Subcutaneous adipose tissue (tissue), 4 donors: ENCODE results near the gene ECSIT. TPM values are rescaled to one million over a fixed set of nuclear protein-coding genes. Genes with fewer than 3 reads are reported as not detected.

ENCODE experiments used
- CTCF ChIP-seq: fragments of 450-650 bp; IDR thresholded peaks from one replicate; pipeline ENCODE4 v1.5.1; 2016; ENCODE audit warnings: low read depth, mild to moderate bottlenecking, control low read depth, antibody characterized with exemption, moderate library complexity
- total RNA-seq, 4 donors: library from RNA; depleted of rRNA; stranded (reverse); fragments of >200 nt; gene quantifications; one replicate each; pipeline ENCODE4 v1.1.0, GENCODE V29; 2016

The ECSIT gene
- total RNA-seq, 4 donors from 2014 or later = 25.3 to 47.6 (median 35.7) TPM

DNA sequence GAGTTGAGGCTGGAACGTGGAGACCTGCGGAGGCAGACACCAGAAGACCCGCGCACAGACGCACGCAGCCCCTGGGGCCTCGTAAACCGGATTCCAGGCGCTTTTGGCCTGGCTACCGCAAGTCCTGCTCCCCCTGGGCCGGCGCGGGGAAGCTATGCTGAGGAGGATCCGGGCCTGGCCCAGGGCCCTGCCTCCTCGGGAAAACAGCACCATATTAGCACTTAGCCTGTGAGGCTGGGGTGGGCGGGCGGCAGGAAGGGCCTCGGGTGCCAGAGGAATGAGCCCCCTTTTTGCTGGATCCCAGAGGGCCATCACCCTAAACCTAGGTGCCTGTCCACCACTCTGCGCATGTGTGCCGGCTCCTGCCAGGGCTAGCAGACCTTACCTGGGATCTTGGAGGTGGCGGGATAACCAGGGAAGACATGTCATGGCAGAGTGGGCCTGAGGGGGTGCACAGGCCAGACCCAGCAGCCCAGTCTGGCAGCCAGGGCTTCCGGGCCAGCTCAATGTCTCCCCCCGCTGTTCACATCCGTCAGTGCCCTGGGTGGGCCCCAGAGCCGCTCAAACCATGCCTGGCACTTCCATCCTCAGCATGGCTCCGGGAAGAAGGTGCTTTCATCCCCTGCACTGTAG is 22.8 kb upstream of the ECSIT start:
- TF ChIP-seq CTCF = no peak

DNA sequence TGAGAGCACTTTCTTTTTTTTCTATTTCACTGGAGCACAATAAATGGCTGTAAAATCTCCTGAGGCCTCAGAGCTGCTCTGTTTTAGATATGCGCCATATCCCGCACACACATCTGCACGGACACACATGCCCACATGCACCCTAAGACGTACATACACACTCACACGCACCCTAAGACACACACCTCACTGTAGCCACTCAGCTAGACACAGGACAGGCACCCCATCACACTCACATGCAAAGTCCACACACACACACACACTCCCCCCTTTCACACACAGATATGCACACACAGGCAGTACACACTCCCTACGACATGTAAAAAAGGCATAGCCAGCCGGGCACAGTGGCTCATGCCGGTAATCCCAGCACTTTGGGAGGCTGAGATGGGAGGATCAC is 21.3 kb upstream of the ECSIT start:
- no peak for TF ChIP-seq CTCF

GRCh38 chr19:11549386-11549953 is 20.5 kb upstream of the ECSIT start:
- TF ChIP-seq CTCF = no peak

GRCh38 chr19:11547929-11548700 is 19.2 kb upstream of the ECSIT start:
- no peak for TF ChIP-seq CTCF

GRCh38 chr19:11541238-11541637 is 12.3 kb upstream of the ECSIT start:
- no peak for TF ChIP-seq CTCF

GRCh38 chr19:11540645-11541044 is 11.7 kb upstream of the ECSIT start:
- TF ChIP-seq CTCF = no peak
